GM18951 (cell line): Measurements from ENCODE around the gene PLA2G10.
"Not testable (repeated sequence)": the region's sequence is repeated elsewhere in the genome, so short reads cannot be mapped to it uniquely, and the experiment has no call there.

ENCODE experiments used
- POLR2A ChIP-seq: IDR thresholded peaks from 4 replicates; pipeline ENCODE4 v1.6.1; 2011; ENCODE audit warnings: mild to moderate bottlenecking; ENCODE audit not compliant: insufficient read length, insufficient read depth; ENCODE audit errors: extremely low read depth
- in situ Hi-C: fragments of 300-500 bp; cut with MboI; formaldehyde crosslinking; loops from one replicate; pipeline ENCODE4 v1.12.0; 2022; ENCODE audit warnings: low sequenced_read_pairs, mixed read lengths, inconsistent platforms; ENCODE audit not compliant: unreplicated experiment

Gene PLA2G10, protein sequence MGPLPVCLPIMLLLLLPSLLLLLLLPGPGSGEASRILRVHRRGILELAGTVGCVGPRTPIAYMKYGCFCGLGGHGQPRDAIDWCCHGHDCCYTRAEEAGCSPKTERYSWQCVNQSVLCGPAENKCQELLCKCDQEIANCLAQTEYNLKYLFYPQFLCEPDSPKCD

DNA sequence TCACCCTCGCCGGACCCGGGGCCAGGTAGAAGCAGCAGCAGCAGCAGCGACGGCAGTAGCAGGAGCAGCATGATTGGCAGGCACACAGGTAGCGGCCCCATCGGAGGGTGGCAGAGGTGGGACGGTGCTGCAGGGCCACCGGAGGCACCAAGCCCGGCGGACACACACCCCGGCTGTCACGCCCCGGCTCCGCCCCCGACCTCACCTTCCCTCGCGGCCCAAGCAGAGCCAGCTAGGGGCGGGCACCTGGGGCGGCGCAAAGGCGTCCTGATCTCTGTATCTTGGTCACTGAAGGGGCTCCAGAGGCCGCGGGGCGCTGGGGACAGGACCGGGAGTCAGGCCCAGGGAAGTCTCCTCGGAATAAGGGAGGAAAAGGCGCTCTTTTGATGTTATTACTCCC is at the start of gene PLA2G10:
Gene PLA2G10 (minus strand): TSS at position 180 of the 400 bp plus-strand sequence. CDS start 79 bp downstream, at position 101.
- in situ Hi-C loops: not testable (repeated sequence)

DNA sequence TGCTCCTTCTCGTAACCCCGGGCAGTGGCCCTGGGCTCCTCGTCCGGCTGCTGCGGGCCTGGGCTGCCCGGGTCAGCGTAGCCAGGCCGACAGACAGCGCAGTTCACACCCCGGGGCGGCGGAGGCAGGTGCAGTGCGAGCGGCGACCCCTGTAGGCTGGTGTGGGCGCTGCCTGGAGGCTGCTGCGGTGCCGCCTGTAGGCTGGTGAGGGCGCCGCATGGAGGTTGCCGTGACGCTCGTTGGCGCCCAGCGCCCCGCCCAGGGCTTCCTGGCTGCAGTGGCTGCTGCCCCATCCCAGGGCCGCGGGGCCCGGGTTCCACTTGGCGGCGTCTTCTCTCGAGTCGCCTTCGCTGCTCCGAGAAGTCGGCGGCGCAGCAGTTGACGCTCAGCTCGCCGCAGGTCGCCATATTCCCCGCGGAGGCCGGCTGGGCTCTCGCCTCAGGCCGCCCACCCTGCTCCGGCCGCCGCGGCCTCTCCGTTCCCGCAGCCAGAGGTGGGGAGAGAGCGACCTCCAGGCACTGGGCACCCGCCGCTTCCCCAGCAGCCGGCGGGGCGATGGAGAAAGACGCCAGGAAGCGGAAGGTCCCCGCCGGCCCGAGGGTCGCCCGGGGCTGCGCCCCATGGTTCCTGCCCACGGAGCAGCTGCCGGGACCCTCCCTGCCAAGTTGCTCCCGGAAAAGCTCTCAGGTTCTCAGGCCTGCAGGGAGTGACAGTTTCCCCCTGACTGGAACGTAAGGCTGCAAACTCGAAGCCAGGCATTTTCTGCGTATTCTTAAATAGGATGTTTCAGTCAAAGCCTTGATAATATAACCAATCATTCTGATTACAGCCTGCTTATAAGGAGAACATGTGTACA is 48.4 kb upstream of the PLA2G10 start, which contains the start of gene NPIPA2:
Gene NPIPA2 (plus strand): TSS at position 261 of the 856 bp plus-strand sequence. CDS start 5,533 bp downstream, outside the sequence.
- in situ Hi-C loops: not testable (repeated sequence)

DNA sequence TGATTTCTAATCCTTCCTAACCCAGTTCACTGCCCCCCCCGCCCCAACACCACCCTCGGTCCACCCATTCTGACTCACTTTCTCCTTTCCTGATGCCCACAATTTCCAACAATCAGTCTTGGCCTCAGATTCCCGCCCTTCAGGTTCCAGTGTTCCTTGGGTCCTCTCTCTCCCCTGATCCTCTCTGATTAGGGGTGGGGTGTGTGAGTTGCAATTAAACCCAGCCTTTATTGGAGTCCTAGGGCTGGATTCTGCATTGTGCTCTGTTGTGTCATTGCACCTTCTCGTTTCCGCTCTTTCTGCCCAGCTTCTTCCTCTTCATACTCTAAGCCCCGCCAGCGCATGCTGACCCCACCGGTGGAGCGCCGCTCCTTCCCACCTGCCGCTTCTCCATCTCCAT is 47.7 kb upstream of the PLA2G10 start:
- in situ Hi-C loops: not testable (repeated sequence)

DNA sequence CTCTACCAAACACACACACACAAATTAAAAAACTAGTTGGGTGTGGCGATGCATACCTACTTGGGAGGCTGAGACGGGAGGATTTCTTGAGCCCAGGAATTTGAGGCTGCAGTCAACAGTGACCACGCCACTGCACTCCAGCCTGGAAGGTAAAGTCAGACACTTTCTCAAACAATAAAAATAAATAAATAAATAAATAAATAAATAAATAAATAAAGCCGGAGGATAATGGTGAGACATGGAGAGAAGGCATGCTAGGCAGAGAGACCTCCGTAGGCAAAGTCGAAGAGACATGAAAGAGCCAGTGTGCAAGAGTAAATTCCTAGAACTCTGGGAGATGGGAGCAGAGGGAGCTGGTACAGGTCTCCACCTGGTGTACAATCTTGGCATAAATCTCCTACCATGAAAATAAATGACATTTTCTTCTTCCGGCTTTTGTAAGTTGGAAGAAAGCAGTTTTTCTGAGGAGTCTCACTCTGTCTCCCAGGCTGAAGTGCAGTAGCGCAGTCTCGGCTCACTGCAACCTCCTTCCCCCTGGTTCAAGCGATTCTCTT is 46.8 kb upstream of the PLA2G10 start:
- in situ Hi-C loops: not testable (repeated sequence)

DNA sequence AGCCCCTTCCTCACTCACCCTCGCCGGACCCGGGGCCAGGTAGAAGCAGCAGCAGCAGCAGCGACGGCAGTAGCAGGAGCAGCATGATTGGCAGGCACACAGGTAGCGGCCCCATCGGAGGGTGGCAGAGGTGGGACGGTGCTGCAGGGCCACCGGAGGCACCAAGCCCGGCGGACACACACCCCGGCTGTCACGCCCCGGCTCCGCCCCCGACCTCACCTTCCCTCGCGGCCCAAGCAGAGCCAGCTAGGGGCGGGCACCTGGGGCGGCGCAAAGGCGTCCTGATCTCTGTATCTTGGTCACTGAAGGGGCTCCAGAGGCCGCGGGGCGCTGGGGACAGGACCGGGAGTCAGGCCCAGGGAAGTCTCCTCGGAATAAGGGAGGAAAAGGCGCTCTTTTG is 39.1 kb upstream of the PLA2G10 start:
- in situ Hi-C loops: loop anchor here (10.0 kb wide), 1 partner anchor 48 kb away; no protein-coding TSS in a partner anchor

DNA sequence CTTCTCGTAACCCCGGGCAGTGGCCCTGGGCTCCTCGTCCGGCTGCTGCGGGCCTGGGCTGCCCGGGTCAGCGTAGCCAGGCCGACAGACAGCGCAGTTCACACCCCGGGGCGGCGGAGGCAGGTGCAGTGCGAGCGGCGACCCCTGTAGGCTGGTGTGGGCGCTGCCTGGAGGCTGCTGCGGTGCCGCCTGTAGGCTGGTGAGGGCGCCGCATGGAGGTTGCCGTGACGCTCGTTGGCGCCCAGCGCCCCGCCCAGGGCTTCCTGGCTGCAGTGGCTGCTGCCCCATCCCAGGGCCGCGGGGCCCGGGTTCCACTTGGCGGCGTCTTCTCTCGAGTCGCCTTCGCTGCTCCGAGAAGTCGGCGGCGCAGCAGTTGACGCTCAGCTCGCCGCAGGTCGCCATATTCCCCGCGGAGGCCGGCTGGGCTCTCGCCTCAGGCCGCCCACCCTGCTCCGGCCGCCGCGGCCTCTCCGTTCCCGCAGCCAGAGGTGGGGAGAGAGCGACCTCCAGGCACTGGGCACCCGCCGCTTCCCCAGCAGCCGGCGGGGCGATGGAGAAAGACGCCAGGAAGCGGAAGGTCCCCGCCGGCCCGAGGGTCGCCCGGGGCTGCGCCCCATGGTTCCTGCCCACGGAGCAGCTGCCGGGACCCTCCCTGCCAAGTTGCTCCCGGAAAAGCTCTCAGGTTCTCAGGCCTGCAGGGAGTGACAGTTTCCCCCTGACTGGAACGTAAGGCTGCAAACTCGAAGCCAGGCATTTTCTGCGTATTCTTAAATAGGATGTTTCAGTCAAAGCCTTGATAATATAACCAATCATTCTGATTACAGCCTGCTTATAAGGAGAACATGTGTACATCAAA is 9.3 kb upstream of the PLA2G10 start, which contains the start of gene NPIPA3:
Gene NPIPA3 (plus strand): TSS at position 256 of the 856 bp plus-strand sequence. CDS start 5,533 bp downstream, outside the sequence.
- in situ Hi-C loops: not testable (repeated sequence)

DNA sequence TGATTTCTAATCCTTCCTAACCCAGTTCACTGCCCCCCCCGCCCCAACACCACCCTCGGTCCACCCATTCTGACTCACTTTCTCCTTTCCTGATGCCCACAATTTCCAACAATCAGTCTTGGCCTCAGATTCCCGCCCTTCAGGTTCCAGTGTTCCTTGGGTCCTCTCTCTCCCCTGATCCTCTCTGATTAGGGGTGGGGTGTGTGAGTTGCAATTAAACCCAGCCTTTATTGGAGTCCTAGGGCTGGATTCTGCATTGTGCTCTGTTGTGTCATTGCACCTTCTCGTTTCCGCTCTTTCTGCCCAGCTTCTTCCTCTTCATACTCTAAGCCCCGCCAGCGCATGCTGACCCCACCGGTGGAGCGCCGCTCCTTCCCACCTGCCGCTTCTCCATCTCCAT is 8.6 kb upstream of the PLA2G10 start:
- in situ Hi-C loops: not testable (repeated sequence)

DNA sequence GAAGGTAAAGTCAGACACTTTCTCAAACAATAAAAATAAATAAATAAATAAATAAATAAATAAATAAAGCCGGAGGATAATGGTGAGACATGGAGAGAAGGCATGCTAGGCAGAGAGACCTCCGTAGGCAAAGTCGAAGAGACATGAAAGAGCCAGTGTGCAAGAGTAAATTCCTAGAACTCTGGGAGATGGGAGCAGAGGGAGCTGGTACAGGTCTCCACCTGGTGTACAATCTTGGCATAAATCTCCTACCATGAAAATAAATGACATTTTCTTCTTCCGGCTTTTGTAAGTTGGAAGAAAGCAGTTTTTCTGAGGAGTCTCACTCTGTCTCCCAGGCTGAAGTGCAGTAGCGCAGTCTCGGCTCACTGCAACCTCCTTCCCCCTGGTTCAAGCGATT is 7.8 kb upstream of the PLA2G10 start:
- in situ Hi-C loops: not testable (repeated sequence)

DNA sequence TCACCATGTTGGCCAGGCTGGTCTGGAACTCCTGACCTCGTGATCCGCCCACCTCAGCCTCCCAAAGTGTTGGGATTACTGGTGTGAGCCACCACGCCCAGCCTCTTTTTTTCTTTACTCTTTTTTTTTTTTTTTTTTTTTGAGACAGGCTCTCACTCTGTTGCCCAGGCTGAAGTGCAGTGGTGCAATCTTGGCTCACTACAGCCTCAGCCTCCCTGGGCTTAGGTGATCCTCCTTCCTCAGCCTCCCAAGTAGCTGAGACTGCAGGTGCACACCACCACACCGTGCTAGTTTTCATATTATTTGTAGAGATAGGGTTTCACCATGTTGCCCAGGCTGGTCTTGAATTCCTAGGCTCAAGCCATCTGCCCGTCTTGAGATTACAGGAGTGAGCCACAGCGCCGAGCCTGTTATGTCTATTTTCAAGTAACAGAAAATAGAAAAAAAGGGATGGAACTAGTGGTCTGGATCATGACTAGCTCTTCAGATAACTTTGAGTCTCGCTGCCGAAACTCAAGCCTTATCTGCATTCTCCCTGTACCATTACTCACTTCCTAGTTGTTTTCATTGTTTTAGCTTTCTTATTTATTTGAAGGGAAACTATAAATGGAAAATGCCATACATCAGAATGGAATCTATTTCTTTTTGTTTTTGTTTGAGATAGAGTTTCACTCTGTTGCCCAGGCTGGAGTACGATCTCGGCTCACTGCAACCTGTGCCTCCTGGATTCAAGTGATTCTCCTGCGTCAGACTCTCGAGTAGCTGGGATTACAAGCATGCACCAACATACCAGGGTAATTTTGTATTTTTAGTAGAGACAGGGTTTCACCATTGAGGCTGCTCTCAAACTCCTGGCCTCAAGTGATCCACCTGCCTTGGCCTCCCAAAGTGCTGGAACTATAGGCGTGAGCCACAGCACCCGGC is 8.0 kb downstream of the PLA2G10 start:
- in situ Hi-C loops: loop anchor here (10.0 kb wide), 1 partner anchor 49 kb away; no protein-coding TSS in a partner anchor

DNA sequence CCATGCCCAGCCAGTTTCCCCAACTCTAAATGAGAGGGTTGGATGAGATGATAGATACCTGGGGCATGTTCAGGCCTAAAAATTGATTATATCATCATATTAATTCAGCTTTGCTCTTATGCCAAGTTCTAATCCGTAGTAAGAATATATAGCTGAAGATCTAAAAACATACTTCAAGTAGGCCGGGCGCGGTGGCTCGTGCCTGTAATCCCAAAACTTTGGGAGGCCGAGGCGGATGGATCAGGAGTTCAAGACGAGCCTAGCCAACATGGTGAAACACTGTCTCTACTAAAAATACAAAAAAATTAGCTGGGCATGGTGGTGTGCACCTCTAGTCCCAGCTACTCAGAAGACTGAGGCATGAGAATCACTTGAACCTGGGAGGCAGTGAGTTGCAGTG is 12.0 kb downstream of the PLA2G10 start:
- in situ Hi-C loops: loop anchor here (10.0 kb wide), 1 partner anchor 53 kb away; no protein-coding TSS in a partner anchor
- TF ChIP-seq POLR2A: no peak

DNA sequence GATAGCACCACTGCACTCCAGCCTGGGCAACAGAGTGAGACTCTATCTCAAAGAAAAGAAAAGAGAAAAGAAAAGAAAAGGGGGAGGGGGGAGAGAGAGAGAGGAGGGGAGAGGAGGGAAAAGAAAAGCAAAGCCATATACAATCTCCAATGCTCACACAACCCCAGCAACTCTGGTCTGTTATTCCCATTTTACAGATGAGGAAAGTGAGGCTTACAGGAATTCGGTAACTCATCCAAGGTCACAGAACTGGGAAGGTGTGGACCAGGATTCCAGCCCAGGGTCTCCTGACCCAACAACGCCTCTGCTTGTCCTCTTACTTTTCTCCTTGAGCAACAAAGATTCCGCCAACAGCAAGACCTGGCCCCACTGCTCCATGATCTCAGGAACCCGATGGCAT is 13.0 kb downstream of the PLA2G10 start:
- in situ Hi-C loops: loop anchor here (10.0 kb wide), 1 partner anchor 54 kb away; no protein-coding TSS in a partner anchor
- TF ChIP-seq POLR2A: no peak

DNA sequence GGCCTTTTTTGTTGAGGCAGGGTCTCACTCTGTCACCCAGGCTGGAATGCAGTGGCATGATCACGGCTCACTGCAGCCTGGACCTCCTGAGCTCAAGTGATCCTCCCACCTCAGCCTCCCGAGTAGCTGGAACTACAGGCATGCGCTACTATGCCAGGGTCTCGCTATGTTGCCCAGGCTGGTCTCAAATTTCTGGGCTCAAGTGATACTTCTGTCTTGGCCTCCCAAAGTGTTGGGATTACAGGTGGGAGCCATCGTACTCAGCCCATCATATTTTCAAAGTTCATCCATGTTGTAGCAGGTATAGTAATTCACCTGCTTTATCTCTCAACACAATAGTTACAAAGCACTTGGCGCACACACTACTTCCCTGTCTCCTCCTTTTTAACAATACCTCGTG is 13.7 kb downstream of the PLA2G10 start:
- in situ Hi-C loops: loop anchor here (10.0 kb wide), 1 partner anchor 54 kb away; no protein-coding TSS in a partner anchor
